Measurements from ENCODE around the gene ABCB8.

Gene ABCB8

DNA sequence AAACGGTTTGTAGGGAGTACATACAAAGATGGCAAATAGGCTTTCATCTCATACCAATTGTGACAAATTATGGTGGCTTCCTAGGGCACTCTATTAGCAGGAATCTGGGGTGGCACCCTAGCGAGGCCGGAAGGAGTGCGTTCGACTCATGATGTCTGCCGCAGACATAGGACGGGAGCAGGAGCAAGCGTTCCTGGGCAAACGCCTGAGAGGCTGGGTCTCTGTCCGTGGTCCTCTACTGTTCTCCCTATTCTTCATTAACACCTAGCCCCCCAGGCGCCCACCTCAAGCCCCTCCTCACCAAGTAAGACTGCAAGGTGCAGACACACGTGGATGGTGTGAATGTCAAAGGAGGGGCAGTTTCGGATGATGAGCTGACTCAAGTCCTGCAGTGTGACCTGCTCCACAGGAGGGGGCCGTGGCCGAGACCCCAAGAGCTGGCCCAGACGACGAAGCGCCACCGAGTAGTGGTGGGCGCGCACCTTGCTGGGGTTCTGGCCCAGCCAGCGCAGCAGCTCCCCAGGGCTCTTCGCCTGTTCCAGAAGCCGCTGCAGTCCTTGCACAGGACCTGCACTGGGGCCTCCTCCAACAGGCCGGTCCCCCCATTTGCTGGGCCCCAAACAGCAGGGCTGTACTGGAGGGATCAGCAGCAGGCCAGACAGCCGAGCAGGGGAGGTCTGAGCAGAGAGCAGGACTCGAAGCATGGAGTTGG lies 51.1 kb downstream of the ABCB8 start:
- H3K4me3 ChIP-seq (ENCODE audit: low read depth, low read length): peak overlapping the region; percentile 81
- TF ChIP-seq, protein P1, sequence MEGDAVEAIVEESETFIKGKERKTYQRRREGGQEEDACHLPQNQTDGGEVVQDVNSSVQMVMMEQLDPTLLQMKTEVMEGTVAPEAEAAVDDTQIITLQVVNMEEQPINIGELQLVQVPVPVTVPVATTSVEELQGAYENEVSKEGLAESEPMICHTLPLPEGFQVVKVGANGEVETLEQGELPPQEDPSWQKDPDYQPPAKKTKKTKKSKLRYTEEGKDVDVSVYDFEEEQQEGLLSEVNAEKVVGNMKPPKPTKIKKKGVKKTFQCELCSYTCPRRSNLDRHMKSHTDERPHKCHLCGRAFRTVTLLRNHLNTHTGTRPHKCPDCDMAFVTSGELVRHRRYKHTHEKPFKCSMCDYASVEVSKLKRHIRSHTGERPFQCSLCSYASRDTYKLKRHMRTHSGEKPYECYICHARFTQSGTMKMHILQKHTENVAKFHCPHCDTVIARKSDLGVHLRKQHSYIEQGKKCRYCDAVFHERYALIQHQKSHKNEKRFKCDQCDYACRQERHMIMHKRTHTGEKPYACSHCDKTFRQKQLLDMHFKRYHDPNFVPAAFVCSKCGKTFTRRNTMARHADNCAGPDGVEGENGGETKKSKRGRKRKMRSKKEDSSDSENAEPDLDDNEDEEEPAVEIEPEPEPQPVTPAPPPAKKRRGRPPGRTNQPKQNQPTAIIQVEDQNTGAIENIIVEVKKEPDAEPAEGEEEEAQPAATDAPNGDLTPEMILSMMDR (IDR thresholded peaks at IDR 0.05; ENCODE audit: low read depth, low read length, missing control alignments): no peak
- DNase-seq (ENCODE audit: low read depth): no peak

DNA sequence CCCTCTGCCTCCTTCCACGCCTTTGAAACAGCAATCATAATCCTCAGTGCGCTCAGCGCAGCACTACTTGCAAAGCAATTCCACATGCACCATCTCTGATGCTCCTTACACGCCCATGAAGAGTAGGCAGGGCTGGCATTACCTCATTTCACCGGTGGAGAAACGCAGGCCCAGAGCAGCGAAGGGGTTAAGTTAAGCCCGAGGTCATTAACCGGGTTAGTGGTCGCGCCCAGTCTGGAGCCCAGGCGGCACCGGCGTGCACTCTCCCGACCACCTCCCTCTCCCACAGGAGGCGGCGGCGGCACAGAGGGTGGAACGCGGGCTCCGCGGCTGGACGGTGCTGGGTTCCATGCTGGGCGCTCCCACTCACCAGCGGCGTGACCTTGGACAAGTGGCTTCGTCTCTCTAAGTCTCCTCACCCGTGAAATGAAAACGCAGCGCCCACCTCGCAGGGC lies 51.8 kb downstream of the ABCB8 start:
- TF ChIP-seq, protein P1 (IDR thresholded peaks at IDR 0.05; ENCODE audit: low read depth, low read length, missing control alignments): no peak
- no peak for DNase-seq (ENCODE audit: low read depth)
- peak overlapping the region; percentile 81 for H3K4me3 ChIP-seq (ENCODE audit: low read depth, low read length)

DNA sequence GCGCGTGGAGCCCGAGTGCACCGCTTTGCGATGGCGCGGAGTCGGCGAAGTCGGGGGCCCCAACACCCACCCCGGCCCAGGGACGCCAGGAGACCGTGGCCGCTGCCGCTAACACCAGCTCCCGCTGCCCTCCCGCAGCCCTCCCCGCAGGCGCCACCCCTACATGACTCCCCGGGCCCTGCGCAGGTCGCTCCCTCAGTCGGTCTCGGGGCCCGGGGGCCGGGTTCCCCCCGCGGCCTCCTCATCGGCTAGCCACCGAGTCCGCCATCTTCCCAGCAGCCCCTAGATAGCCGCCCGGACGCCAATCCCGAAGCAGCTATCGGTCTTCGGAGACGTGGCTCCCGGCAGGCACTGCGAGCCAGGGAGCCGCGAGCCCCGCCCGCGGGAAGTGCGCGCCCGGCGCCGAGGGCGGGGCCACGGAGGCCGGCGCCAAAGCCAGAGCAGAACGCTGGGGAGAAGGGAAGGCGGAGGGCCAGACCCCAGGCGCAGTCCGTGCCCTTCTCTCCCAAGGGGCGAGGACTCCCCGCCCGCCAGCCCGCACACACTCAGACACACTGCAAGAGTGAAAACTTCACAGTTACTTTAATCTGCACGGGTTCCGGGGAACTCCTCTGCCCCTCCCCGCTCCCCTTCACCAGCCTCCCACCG lies 52.4 kb downstream of the ABCB8 start, which contains the start of gene FASTK:
TSS of gene FASTK (minus strand) at position 288 of the 648 bp plus-strand sequence. CDS start at position 245, 43 bp downstream.
- TF ChIP-seq, protein P1 (IDR thresholded peaks at IDR 0.05; ENCODE audit: low read depth, low read length, missing control alignments): no peak
- peak; percentile 52 for DNase-seq (ENCODE audit: low read depth)

DNA sequence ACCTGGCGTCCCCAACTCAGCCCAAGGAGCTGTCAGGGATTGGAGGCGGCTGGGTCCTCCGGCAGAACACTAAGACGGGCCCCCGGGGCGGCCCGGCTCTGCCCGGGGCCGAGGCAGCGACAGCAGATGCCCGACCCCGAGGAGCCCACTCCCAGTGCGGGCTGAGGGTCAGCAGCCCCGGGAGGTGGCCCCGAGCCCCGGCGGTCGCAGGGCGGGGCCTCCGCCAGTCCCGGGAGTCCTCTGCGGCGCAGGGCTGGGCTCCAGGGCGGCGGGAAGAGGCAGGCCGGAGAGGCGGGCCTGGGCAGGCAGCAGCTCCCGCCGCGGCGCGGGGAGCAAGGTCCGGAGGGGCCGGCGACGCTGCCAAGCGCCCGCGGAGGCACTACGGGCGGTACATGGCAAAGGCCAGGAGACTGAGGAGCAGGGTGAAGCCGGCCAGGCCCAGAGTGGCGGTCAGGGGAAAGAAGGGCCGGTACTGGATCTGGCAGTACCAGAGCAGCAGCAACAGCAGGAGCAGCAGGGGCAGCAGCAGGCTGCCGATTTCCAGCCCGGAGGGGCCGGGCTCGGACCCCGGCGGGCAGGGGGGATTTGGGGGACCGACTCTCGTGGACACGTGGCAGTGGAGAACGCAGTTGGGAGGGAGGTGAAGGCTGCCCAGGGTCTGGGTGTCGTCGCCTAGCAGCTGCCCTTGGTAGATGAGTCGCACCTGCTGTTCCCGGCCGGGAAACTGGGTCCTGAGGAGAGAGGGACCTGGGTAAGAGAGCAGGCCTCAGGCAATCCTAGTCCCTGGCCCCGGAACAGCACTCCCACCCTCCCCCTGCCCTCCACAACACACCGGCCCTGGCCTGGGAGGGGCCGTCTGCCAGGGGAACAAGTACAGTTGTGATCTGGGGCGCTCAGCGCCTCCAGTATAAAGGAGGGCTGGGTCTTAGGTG lies 53.2 kb downstream of the ABCB8 start:
- peak overlapping the region; percentile 81 for H3K4me3 ChIP-seq (ENCODE audit: low read depth, low read length)

More for the DNA sequence above, 52.4 kb downstream of the ABCB8 start, which contains the start of gene FASTK:
- peak within 1 kb of the TSS; percentile 81 for H3K4me3 ChIP-seq (ENCODE audit: low read depth, low read length)

DNA sequence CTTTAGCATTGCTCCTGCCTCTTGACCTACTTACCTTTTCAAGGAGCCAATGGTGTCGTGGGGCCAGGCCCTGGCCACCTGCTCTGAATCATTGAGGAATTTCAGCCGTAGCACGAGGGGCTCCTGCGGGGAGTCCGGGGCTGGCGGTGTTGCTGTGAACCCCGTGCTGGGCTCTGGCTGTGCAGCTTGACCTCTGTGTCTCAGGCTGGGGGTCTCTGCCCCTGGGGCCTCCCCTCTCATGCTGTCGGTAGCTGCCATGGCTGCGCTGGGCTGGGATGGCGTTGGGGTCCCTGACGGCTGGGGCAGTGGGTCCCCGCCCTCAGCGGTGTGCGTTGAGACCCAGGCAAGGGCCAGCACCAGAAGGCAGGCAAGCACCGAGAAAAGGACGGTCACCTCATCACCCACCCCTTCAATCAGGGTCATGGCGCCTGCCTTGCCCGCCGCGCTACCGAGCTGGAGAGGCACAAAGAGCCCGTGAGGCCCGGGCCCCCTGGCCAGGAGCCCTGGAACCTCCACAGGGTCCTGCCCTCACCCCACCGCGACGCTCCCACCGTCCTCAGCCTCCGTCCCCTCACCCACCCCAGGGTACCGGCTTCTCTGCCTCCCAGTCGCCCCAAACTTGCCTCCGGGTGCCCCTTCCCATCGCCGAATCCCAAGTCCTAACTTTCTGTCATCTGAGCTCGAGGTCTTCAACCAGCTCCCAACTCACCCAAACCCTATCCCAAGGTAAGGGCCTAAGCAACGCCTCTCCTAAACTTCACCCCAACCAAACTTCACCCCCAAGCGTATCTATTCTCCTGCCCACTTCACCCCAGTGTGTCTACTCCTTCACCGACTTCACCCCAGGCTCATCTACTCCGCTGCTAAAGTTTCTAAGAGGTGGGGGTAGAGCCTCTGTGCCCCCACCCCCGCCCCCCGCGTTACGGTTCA lies 54.2 kb downstream of the ABCB8 start:
- TF ChIP-seq, protein P1 (IDR thresholded peaks at IDR 0.05; ENCODE audit: low read depth, low read length, missing control alignments): no peak
- DNase-seq (ENCODE audit: low read depth): no peak
- peak overlapping the region; percentile 81 for H3K4me3 ChIP-seq (ENCODE audit: low read depth, low read length)

More for the DNA sequence above, 53.2 kb downstream of the ABCB8 start:
- TF ChIP-seq, protein P1 (IDR thresholded peaks at IDR 0.05; ENCODE audit: low read depth, low read length, missing control alignments): no peak
- DNase-seq (ENCODE audit: low read depth): no peak

Measured in GM12864 (cell line).